ENCODE results near the gene CAMSAP1.

GRCh38 chr9:135905380-135906258 lies 1.7 kb downstream of the CAMSAP1 start:
- TF ChIP-seq, protein P1, sequence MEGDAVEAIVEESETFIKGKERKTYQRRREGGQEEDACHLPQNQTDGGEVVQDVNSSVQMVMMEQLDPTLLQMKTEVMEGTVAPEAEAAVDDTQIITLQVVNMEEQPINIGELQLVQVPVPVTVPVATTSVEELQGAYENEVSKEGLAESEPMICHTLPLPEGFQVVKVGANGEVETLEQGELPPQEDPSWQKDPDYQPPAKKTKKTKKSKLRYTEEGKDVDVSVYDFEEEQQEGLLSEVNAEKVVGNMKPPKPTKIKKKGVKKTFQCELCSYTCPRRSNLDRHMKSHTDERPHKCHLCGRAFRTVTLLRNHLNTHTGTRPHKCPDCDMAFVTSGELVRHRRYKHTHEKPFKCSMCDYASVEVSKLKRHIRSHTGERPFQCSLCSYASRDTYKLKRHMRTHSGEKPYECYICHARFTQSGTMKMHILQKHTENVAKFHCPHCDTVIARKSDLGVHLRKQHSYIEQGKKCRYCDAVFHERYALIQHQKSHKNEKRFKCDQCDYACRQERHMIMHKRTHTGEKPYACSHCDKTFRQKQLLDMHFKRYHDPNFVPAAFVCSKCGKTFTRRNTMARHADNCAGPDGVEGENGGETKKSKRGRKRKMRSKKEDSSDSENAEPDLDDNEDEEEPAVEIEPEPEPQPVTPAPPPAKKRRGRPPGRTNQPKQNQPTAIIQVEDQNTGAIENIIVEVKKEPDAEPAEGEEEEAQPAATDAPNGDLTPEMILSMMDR (IDR thresholded peaks at IDR 0.05), result no peak
- TF ChIP-seq POLR2A (IDR thresholded peaks at IDR 0.05), result no peak
